HL-60 (cell line): ENCODE results near the gene DGCR8.

Experiments
- CTCF ChIP-seq: IDR thresholded peaks from one replicate; pipeline ENCODE4 v1.5.1; 2011; ENCODE audit warnings: low read length, control low read depth, inconsistent platforms; ENCODE audit not compliant: insufficient read depth
- POLR2AphosphoS5 ChIP-seq: IDR thresholded peaks from 2 replicates; pipeline ENCODE4 v1.6.1; 2012; ENCODE audit warnings: low read depth
- REST ChIP-seq: IDR thresholded peaks from 2 replicates; pipeline ENCODE4 v1.6.1; 2012; ENCODE audit warnings: low read depth; ENCODE audit not compliant: insufficient replicate concordance

GRCh38 chr22:20107951-20108756 lies 28.1 kb downstream of the DGCR8 start:
- TF ChIP-seq CTCF = no peak
- TF ChIP-seq REST = no peak
- peak; percentile 34; the same call in 1 of the 2 replicates for TF ChIP-seq POLR2AphosphoS5
